CD4-positive, alpha-beta T cell treated with Interleukin-15 for 1 hour (primary cell): Measurements from ENCODE around the gene FCAMR.
A peak's percentile ranks its signal among the peaks of the same experiment; 100 is the strongest.

ENCODE experiments used
- DNase-seq: peaks from one replicate; pipeline ENCODE4 v3.0.0-alpha.2; 2020

Gene FCAMR

GRCh38 chr1:206955476-206956451, 14.5 kb downstream of the FCAMR start:
- no peak for DNase-seq

- no peak for DNase-seq
These were observed 15.6 kb downstream of the FCAMR start for GRCh38 chr1:206954459-206955342.

- no peak for DNase-seq
These were observed 16.6 kb downstream of the FCAMR start for GRCh38 chr1:206953626-206954025.

- no peak for DNase-seq
These were observed 17.1 kb downstream of the FCAMR start for GRCh38 chr1:206953126-206953525.

GRCh38 chr1:206952171-206952570, 18.1 kb downstream of the FCAMR start:
- DNase-seq, result peak; percentile 26

GRCh38 chr1:206951318-206952100, 18.8 kb downstream of the FCAMR start:
- DNase-seq, result no peak

GRCh38 chr1:206949641-206950040, 20.6 kb downstream of the FCAMR start:
- no peak for DNase-seq

- DNase-seq, result no peak
These were observed 21.1 kb downstream of the FCAMR start for GRCh38 chr1:206949208-206949607.

GRCh38 chr1:206947255-206947654, 23.0 kb downstream of the FCAMR start:
- no peak for DNase-seq

- no peak for DNase-seq
These were observed 24.0 kb downstream of the FCAMR start, which contains the start of gene PIGR for GRCh38 chr1:206946261-206946660. PIGR (minus strand) TSS chr1:206946466; CDS start chr1:206940531, 5,935 bp downstream.

- no peak for DNase-seq
These were observed 24.5 kb downstream of the FCAMR start for GRCh38 chr1:206945779-206946178.

GRCh38 chr1:206944703-206945102, 25.6 kb downstream of the FCAMR start:
- DNase-seq, result no peak

- DNase-seq, result no peak
These were observed 28.4 kb downstream of the FCAMR start for GRCh38 chr1:206941766-206942418.

GRCh38 chr1:206940588-206940936, 29.7 kb downstream of the FCAMR start:
- no peak for DNase-seq

- no peak for DNase-seq
These were observed 30.2 kb downstream of the FCAMR start for GRCh38 chr1:206939841-206940587.

- no peak for DNase-seq
These were observed 31.1 kb downstream of the FCAMR start for GRCh38 chr1:206939131-206939530.

GRCh38 chr1:206937425-206937824, 32.8 kb downstream of the FCAMR start:
- DNase-seq, result no peak

GRCh38 chr1:206935491-206936067, 34.7 kb downstream of the FCAMR start:
- DNase-seq, result peak; percentile 40

GRCh38 chr1:206933333-206933945, 36.8 kb downstream of the FCAMR start:
- peak; percentile 70 for DNase-seq

GRCh38 chr1:206932177-206932576, 38.1 kb downstream of the FCAMR start:
- DNase-seq, result no peak

- no peak for DNase-seq
These were observed 38.6 kb downstream of the FCAMR start for GRCh38 chr1:206931709-206932108.
